ENCODE results near the gene STRIP1. TPM values are rescaled to one million over a fixed set of nuclear protein-coding genes. Genes with fewer than 3 reads are reported as not detected.

The STRIP1 gene
- total and polyA plus RNA-seq, 8 donors, result 32.7 to 59.7 (median 52.3) TPM

DNA sequence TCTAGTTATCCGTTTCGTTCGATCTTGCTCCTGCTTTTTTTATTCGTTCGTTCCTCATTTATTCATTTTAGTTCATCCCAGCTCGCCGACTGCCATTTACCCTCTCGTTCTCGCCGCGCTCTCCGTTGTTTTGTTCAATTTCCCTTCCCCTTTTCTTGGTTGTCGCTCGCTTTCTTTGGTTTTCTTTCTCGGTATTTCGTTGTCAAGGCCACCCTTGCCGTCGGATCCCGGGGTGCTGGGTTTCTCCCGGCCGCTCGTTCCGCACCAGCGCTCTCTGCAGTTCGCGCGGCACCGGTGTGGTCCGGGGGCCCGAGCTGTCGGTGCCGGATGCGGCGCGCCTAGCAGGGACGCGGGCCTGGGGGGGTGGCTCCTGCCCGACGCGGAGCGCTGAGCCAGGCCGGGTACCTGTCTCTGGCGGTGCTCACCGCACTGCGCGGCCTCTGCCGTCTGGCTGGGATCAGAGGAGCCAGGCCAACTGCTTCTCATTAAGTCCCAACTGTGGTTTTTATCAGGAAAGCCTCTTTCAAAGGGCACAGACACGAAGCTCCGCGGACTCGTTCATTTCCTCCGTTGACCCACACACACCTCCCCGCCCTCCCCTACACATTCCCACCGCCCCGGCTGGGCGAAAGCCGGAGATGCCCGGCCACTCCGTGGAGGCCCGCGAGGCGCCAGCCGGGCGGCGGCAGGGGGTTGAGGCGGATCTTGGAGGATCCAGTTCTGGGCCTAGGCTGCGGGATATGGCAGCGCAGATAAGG, 34.4 kb downstream of the STRIP1 start:
- peak; percentile 6 for ATAC-seq
- Histone ChIP-seq H3K4me1 (peaks cover 15 to 34% of the 10 kb centered on the region in 2 donors), H3K4me3 (peak overlapping the region in 1 of 2 donors; percentile 0), H3K27me3 (peaks cover 62 to 83% of the 10 kb centered on the region in 2 donors), H3K27ac (no peak overlapping the region), H3K36me3 (no peaks in the 10 kb centered on the region), H3K9me3 (no peaks in the 10 kb centered on the region)
- TF ChIP-seq, protein P1, sequence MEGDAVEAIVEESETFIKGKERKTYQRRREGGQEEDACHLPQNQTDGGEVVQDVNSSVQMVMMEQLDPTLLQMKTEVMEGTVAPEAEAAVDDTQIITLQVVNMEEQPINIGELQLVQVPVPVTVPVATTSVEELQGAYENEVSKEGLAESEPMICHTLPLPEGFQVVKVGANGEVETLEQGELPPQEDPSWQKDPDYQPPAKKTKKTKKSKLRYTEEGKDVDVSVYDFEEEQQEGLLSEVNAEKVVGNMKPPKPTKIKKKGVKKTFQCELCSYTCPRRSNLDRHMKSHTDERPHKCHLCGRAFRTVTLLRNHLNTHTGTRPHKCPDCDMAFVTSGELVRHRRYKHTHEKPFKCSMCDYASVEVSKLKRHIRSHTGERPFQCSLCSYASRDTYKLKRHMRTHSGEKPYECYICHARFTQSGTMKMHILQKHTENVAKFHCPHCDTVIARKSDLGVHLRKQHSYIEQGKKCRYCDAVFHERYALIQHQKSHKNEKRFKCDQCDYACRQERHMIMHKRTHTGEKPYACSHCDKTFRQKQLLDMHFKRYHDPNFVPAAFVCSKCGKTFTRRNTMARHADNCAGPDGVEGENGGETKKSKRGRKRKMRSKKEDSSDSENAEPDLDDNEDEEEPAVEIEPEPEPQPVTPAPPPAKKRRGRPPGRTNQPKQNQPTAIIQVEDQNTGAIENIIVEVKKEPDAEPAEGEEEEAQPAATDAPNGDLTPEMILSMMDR (IDR thresholded peaks at IDR 0.05), result no peak
- DNase-seq, result peak in 1 of 4 donors; percentile 24
- intact Hi-C loops (cut with DNase I), result no loop called here

DNA sequence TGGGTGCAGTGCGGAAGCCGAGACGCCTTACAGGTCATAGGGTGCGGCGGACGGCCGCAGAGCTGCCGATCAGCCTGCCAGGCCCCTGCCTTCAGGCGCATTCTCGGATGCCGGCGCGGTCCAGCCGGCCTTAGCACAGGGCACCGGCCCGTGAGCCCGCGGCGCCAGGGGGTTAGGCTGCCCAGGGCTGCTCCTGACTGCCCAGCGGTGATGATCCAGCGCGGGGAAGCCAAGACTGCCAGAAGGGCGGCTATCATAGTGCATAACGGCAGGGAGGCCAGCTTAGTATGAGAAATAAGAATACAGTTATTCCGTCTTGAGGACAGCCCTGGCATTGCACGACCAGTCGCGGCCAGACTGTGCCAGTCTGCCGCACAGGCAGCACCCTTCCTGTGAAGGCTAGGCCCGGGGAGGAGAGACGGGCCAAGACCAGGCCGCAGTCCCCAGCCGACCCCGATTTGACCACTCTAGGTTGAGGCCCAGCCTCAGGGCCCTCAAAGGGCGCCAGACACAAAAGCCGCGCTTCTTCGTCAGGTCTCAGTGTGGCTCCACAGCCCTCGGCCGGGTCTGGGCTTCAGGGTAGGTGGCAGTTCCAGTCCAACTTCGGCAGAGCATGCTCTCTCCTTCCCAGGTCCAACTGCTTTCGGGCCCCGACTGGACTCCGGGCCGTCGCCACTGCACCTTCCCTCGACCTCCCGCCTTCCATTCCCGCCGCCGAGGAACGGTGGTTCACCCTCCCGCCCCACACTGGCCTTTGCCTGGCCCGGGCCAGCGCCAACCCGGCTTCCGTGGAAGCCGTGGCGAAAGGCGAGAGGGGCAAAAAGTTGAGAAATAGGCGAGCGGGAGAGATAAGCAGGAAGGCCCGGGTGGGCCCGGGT, 35.2 kb downstream of the STRIP1 start:
- Histone ChIP-seq H3K27me3 (peaks cover 62 to 83% of the 10 kb centered on the region in 2 donors), H3K4me3 (no peak overlapping the region), H3K4me1 (peaks cover 15 to 34% of the 10 kb centered on the region in 2 donors), H3K36me3 (no peaks in the 10 kb centered on the region), H3K27ac (no peak overlapping the region), H3K9me3 (no peaks in the 10 kb centered on the region)
- peak; percentile 29 for ATAC-seq
- TF ChIP-seq, protein P1 (IDR thresholded peaks at IDR 0.05), result no peak
- intact Hi-C loops (cut with DNase I), result no loop called here
- no peak for DNase-seq

DNA sequence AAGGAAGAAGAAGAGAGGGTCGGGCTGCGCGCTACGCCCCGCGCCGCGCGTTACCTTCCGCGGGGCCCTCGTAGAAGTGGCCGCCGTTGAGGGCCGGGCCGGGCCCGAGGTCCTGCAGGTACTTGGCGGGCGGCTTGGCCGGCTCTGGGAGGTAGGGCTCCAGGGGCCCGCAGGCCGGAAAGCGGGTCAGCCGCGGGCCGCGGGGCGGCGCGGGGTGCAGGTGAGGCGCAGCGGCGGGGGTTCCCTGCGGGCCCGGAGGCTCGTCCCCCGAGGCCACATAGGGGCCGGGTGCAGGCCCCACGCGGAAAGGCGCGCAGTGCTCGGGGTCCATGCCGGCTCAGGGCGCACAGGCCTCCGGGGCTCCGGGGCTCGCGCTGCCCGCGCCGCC, 35.9 kb downstream of the STRIP1 start:
- intact Hi-C loops (cut with DNase I), result no loop called here
- TF ChIP-seq, protein P1 (IDR thresholded peaks at IDR 0.05), result no peak
- Histone ChIP-seq H3K4me1 (peaks cover 15 to 34% of the 10 kb centered on the region in 2 donors), H3K27me3 (peaks cover 62 to 83% of the 10 kb centered on the region in 2 donors), H3K4me3 (no peak overlapping the region), H3K27ac (no peak overlapping the region), H3K9me3 (no peaks in the 10 kb centered on the region), H3K36me3 (no peaks in the 10 kb centered on the region)
- ATAC-seq, result peak; percentile 13
- DNase-seq, result no peak

DNA sequence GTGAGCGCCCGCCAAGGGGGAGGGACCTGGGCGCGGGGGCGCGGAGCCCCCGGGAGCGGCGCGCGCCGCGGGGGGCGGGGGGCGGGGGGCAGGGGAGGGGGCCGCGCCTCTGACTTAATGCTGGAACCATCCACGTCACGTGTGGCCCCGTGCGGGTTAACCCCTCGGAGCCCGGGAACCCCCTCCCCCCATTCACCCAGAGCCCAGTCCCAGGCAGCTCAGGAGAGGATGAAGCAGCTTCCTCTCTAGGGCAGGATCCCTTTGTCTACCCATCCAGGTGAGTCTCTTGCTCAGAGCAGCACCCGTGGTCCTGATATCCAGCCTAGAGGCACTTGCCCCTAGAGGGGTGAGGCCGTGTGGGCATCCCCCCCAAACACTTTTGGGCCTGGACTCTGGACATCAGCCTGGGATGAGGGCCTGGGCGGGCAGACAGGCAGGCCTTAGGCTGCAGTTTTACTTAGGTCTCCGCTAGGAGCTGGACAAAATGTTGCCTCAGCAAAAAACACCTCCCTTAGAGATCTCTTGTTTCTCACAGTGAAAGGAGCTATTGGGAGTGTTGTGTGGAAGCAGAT, 36.3 kb downstream of the STRIP1 start, which contains the start of gene ALX3:
ALX3 (minus strand) TSS at position 2 of the 572 bp plus-strand sequence. CDS start 60 bp downstream, outside the sequence.
- H3K4me3 ChIP-seq, result no peak within 1 kb of the TSS
- TF ChIP-seq, protein P1 (IDR thresholded peaks at IDR 0.05), result no peak
- intact Hi-C loops (cut with DNase I), result no loop called here
- H3K4me1 ChIP-seq, result peaks cover 15 to 34% of the 10 kb centered on the region in 2 donors
- no peaks in the 10 kb centered on the region for H3K36me3 ChIP-seq
- peaks cover 62 to 83% of the 10 kb centered on the region in 2 donors for H3K27me3 ChIP-seq
- no peaks in the 10 kb centered on the region for H3K9me3 ChIP-seq
- DNase-seq (no peak), ATAC-seq (no peak)
- H3K27ac ChIP-seq, result no peak within 1 kb of the TSS

Measured in left lung (tissue), 10 donors.